RWPE2 (cell line): ENCODE results near the gene FFAR3.

Source experiments
- ATAC-seq: fragments of 200-7000 bp; cut with Tn5 transposase; 3 replicates; pipeline ENCODE4 v1.9.1; 2021; ENCODE audit warnings: low read depth
- DNase-seq: peaks from one replicate; pipeline ENCODE4 v3.0.0-alpha.2; 2020; ENCODE audit warnings: low spot score
- H3K27ac ChIP-seq: fragments of 450-650 bp; 2 replicates; pipeline ENCODE4 v1.5.1; 2017; ENCODE audit warnings: mild to moderate bottlenecking; ENCODE audit not compliant: poor library complexity, severe bottlenecking
- H3K27me3 ChIP-seq: fragments of 250-450 bp; sonication (Bioruptor Pico); 2 replicates; pipeline ENCODE4 v1.5.1; 2021; ENCODE audit warnings: mild to moderate bottlenecking, moderate library complexity; ENCODE audit not compliant: insufficient read depth, poor library complexity, severe bottlenecking
- H3K36me3 ChIP-seq: fragments of 250-450 bp; sonication (Bioruptor Pico); 2 replicates; pipeline ENCODE4 v1.5.1; 2020; ENCODE audit warnings: low read depth, mild to moderate bottlenecking, moderate library complexity
- H3K4me1 ChIP-seq: fragments of 250-450 bp; sonication (Bioruptor Pico); 2 replicates; pipeline ENCODE4 v1.5.1; 2021; ENCODE audit warnings: mild to moderate bottlenecking, moderate library complexity; ENCODE audit not compliant: insufficient read depth, poor library complexity, severe bottlenecking
- H3K4me3 ChIP-seq: fragments of 250-450 bp; sonication (Bioruptor Pico); 2 replicates; pipeline ENCODE4 v1.5.1; 2021; ENCODE audit warnings: mild to moderate bottlenecking, moderate library complexity; ENCODE audit not compliant: severe bottlenecking
- H3K9me3 ChIP-seq: fragments of 250-450 bp; sonication (Bioruptor Pico); 2 replicates; pipeline ENCODE4 v1.5.1; 2021; ENCODE audit warnings: mild to moderate bottlenecking, moderate library complexity; ENCODE audit not compliant: severe bottlenecking
- TF ChIP-seq, protein P1 (sequence below): fragments of 450-650 bp; IDR thresholded peaks from one replicate; pipeline ENCODE4 v1.5.1; 2017; ENCODE audit warnings: mild to moderate bottlenecking, moderate library complexity; ENCODE audit not compliant: poor library complexity, severe bottlenecking

The FFAR3 gene

GRCh38 chr19:35336166-35336955, 21.9 kb upstream of the FFAR3 start:
- no peak overlapping the region for H3K4me3 ChIP-seq
- H3K27me3 ChIP-seq: no peaks in the 10 kb centered on the region
- H3K9me3 ChIP-seq: no peaks in the 10 kb centered on the region
- H3K4me1 ChIP-seq: no peaks in the 10 kb centered on the region
- TF ChIP-seq, protein P1, sequence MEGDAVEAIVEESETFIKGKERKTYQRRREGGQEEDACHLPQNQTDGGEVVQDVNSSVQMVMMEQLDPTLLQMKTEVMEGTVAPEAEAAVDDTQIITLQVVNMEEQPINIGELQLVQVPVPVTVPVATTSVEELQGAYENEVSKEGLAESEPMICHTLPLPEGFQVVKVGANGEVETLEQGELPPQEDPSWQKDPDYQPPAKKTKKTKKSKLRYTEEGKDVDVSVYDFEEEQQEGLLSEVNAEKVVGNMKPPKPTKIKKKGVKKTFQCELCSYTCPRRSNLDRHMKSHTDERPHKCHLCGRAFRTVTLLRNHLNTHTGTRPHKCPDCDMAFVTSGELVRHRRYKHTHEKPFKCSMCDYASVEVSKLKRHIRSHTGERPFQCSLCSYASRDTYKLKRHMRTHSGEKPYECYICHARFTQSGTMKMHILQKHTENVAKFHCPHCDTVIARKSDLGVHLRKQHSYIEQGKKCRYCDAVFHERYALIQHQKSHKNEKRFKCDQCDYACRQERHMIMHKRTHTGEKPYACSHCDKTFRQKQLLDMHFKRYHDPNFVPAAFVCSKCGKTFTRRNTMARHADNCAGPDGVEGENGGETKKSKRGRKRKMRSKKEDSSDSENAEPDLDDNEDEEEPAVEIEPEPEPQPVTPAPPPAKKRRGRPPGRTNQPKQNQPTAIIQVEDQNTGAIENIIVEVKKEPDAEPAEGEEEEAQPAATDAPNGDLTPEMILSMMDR: no peak
- DNase-seq (no peak), ATAC-seq (no peak)
- H3K36me3 ChIP-seq: no peaks in the 10 kb centered on the region
- no peak overlapping the region for H3K27ac ChIP-seq

DNA sequence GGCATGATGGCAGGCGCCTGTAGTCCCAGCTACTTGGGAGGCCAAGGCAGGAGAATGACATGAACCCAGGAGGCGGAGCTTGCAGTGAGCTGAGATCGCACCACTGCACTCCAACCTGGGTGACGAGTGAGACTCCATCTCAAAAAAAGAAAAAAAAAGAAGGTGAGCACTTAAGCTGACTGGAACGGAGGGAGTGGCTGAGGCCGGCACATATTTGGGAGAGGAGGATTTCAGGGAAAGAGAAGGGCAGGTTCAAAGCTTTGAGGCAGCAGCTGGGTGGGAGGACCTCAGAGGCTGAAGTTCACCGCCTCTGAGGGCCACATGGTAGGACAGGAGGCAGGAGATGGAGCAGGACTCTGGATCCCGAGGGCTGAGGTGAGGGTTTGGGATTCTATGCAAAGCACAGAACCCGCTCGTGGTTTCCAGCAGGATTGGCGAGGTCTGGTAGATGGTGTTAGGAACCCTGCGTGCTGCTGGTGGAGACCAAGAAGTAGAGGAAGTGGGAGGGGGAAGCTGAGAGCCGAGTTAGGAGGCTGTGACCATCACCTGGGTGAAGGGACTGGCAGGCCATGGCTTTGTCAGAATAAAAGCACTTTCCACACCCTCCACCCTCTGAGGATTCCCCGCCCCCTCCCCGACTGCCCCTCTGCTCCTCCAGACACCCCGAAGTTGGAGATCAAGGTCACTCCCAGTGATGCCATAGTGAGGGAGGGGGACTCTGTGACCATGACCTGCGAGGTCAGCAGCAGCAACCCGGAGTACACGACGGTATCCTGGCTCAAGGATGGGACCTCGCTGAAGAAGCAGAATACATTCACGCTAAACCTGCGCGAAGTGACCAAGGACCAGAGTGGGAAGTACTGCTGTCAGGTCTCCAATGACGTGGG, 20.9 kb upstream of the FFAR3 start:
- TF ChIP-seq, protein P1: no peak
- Histone ChIP-seq H3K36me3 (no peaks in the 10 kb centered on the region), H3K4me1 (no peaks in the 10 kb centered on the region), H3K27me3 (no peaks in the 10 kb centered on the region), H3K9me3 (no peaks in the 10 kb centered on the region), H3K4me3 (no peak overlapping the region), H3K27ac (no peak overlapping the region)
- DNase-seq (no peak), ATAC-seq (no peak)

DNA sequence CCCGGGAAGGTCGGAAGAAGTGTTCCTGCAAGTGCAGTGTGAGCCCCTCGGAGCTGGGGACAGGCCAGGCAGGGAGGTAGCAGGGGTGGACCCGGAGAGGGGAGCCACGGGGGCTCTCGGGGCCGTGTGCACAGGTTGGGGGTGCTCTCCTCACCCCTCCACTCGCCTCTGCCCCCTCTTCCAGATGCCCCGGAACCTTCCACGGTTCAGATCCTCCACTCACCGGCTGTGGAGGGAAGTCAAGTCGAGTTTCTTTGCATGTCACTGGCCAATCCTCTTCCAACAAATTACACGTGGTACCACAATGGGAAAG, 20.3 kb upstream of the FFAR3 start:
- DNase-seq: no peak
- no peak for ATAC-seq

GRCh38 chr19:35340431-35340830, 17.8 kb upstream of the FFAR3 start:
- Histone ChIP-seq H3K4me3 (no peak overlapping the region), H3K36me3 (no peaks in the 10 kb centered on the region), H3K27ac (no peak overlapping the region), H3K27me3 (no peaks in the 10 kb centered on the region), H3K9me3 (no peaks in the 10 kb centered on the region), H3K4me1 (no peaks in the 10 kb centered on the region)
- no peak for ATAC-seq
- TF ChIP-seq, protein P1: no peak
- DNase-seq: no peak

More for the DNA sequence above, 20.3 kb upstream of the FFAR3 start:
- Histone ChIP-seq H3K4me3 (no peak overlapping the region), H3K27me3 (no peaks in the 10 kb centered on the region), H3K36me3 (no peaks in the 10 kb centered on the region), H3K27ac (no peak overlapping the region), H3K9me3 (no peaks in the 10 kb centered on the region), H3K4me1 (no peaks in the 10 kb centered on the region)
- TF ChIP-seq, protein P1: no peak
